GM18520 (cell line): Measurements from ENCODE around the gene LASP1NB.

Source experiments
- ATAC-seq: cut with Tn5 transposase; IDR thresholded peaks from one replicate; pipeline ENCODE4 v1.9.1; 2021; ENCODE audit not compliant: unreplicated experiment

Gene LASP1NB

GRCh38 chr17:38925263-38925995 lies at the start of gene LASP1NB:
Gene LASP1NB (plus strand): TSS chr17:38925614.
- ATAC-seq, result no peak

GRCh38 chr17:38877130-38877851 lies 48.1 kb upstream of the LASP1NB start:
- no peak for ATAC-seq

GRCh38 chr17:38879878-38880665 lies 45.3 kb upstream of the LASP1NB start:
- ATAC-seq, result no peak

- ATAC-seq, result no peak
Observed at GRCh38 chr17:38881600-38882191, 43.7 kb upstream of the LASP1NB start.

- ATAC-seq, result no peak
Observed at GRCh38 chr17:38882870-38883269, 42.5 kb upstream of the LASP1NB start.

- no peak for ATAC-seq
Observed at GRCh38 chr17:38883592-38884526, 41.6 kb upstream of the LASP1NB start.

GRCh38 chr17:38885044-38885727 lies 40.2 kb upstream of the LASP1NB start:
- no peak for ATAC-seq

GRCh38 chr17:38885728-38886642 lies 39.4 kb upstream of the LASP1NB start:
- no peak for ATAC-seq

GRCh38 chr17:38886643-38887010 lies 38.8 kb upstream of the LASP1NB start:
- ATAC-seq, result no peak

GRCh38 chr17:38888842-38889241 lies 36.6 kb upstream of the LASP1NB start:
- no peak for ATAC-seq

GRCh38 chr17:38889745-38890409 lies 35.5 kb upstream of the LASP1NB start:
- ATAC-seq, result no peak

- no peak for ATAC-seq
Observed at GRCh38 chr17:38890410-38890746, 35.0 kb upstream of the LASP1NB start.

- no peak for ATAC-seq
Observed at GRCh38 chr17:38891441-38891840, 34.0 kb upstream of the LASP1NB start.

GRCh38 chr17:38892083-38892482 lies 33.3 kb upstream of the LASP1NB start:
- no peak for ATAC-seq

- no peak for ATAC-seq
Observed at GRCh38 chr17:38892620-38893019, 32.8 kb upstream of the LASP1NB start.

- no peak for ATAC-seq
Observed at GRCh38 chr17:38893113-38893512, 32.3 kb upstream of the LASP1NB start.

- ATAC-seq, result no peak
Observed at GRCh38 chr17:38893607-38894006, 31.8 kb upstream of the LASP1NB start.

- no peak for ATAC-seq
Observed at GRCh38 chr17:38894276-38894675, 31.1 kb upstream of the LASP1NB start.
